Nephron (organoid): ENCODE measurements around the gene TNFRSF17.

Experiments used
- H3K27ac Mint-ChIP-seq, 3 experiments: 2 replicates each; pipeline ENCODE4 v1.8.0; 2020; ENCODE audit warnings: mixed read lengths in 3 of 3, mild to moderate bottlenecking in 2 of 3, moderate library complexity in 1 of 3
- H3K27me3 Mint-ChIP-seq: 2 replicates; pipeline ENCODE4 v1.8.0; 2021; ENCODE audit warnings: low read depth, mild to moderate bottlenecking, moderate library complexity, mixed read lengths
- H3K36me3 Mint-ChIP-seq: 2 replicates; pipeline ENCODE4 v1.8.0; 2020; ENCODE audit warnings: low read depth, mixed read lengths
- H3K4me1 Mint-ChIP-seq: 2 replicates; pipeline ENCODE4 v1.8.0; 2020; ENCODE audit warnings: mixed read lengths
- H3K4me3 Mint-ChIP-seq, 3 experiments: 2 replicates each; pipeline ENCODE4 v1.8.0; 2020; ENCODE audit warnings: mild to moderate bottlenecking in 3 of 3, mixed read lengths in 3 of 3, moderate library complexity in 2 of 3
- H3K9me3 Mint-ChIP-seq: 2 replicates; pipeline ENCODE4 v1.8.0; 2020; ENCODE audit warnings: mixed read lengths
- CTCF ChIP-seq, 3 experiments: fragments of 200-600 bp; sonication (generic); IDR thresholded peaks; one replicate each; pipeline ENCODE4 v1.5.0; 2021; ENCODE audit warnings: antibody characterized with exemption in 3 of 3; ENCODE audit not compliant: unreplicated experiment in 3 of 3

Gene TNFRSF17

GRCh38 chr16:11996433-11997330 is 31.7 kb downstream of the TNFRSF17 start:
- no peak for TF ChIP-seq CTCF (IDR thresholded peaks at IDR 0.05; ENCODE audit: unreplicated experiment in 3 of 3)
- peaks cover 4% of the 10 kb centered on the region for H3K36me3 Mint-ChIP-seq
- no peaks in the 10 kb centered on the region for H3K27me3 Mint-ChIP-seq
- no peaks in the 10 kb centered on the region for H3K9me3 Mint-ChIP-seq
- H3K4me3 Mint-ChIP-seq: no peak overlapping the region
- peak overlapping the region; percentile 1 to 35 (median 13) for H3K27ac Mint-ChIP-seq
- no peaks in the 10 kb centered on the region for H3K4me1 Mint-ChIP-seq

- no peak overlapping the region for H3K4me3 Mint-ChIP-seq
These were observed 35.0 kb downstream of the TNFRSF17 start for GRCh38 chr16:12000032-12000431.

GRCh38 chr16:12002447-12003006 is 37.5 kb downstream of the TNFRSF17 start:
- Mint-ChIP-seq H3K27ac (peak overlapping the region in 1 of 3 experiments; percentile 68), H3K4me1 (peaks cover 4% of the 10 kb centered on the region), H3K9me3 (no peaks in the 10 kb centered on the region), H3K27me3 (no peaks in the 10 kb centered on the region), H3K36me3 (peaks cover 13% of the 10 kb centered on the region), H3K4me3 (no peak overlapping the region)
- no peak for TF ChIP-seq CTCF (IDR thresholded peaks at IDR 0.05; ENCODE audit: unreplicated experiment in 3 of 3)

More at GRCh38 chr16:12000032-12000431, 35.0 kb downstream of the TNFRSF17 start:
- Mint-ChIP-seq H3K27ac (peak overlapping the region in 2 of 3 experiments; percentile 18 to 69), H3K27me3 (no peaks in the 10 kb centered on the region), H3K36me3 (peaks cover 12% of the 10 kb centered on the region), H3K9me3 (no peaks in the 10 kb centered on the region), H3K4me1 (peaks cover 4% of the 10 kb centered on the region)
- no peak for TF ChIP-seq CTCF (IDR thresholded peaks at IDR 0.05; ENCODE audit: unreplicated experiment in 3 of 3)

- no peak for TF ChIP-seq CTCF (IDR thresholded peaks at IDR 0.05; ENCODE audit: unreplicated experiment in 3 of 3)
- no peak overlapping the region for H3K4me3 Mint-ChIP-seq
- peaks cover 4% of the 10 kb centered on the region for H3K4me1 Mint-ChIP-seq
- peaks cover 10% of the 10 kb centered on the region for H3K36me3 Mint-ChIP-seq
- H3K27ac Mint-ChIP-seq: no peak overlapping the region
- no peaks in the 10 kb centered on the region for H3K27me3 Mint-ChIP-seq
- H3K9me3 Mint-ChIP-seq: no peaks in the 10 kb centered on the region
These were observed 41.6 kb downstream of the TNFRSF17 start for GRCh38 chr16:12006637-12007036.

GRCh38 chr16:12009462-12009861 is 44.5 kb downstream of the TNFRSF17 start:
- peak overlapping the region in 1 of 3 experiments; percentile 8 for H3K27ac Mint-ChIP-seq
- no peak for TF ChIP-seq CTCF (IDR thresholded peaks at IDR 0.05; ENCODE audit: unreplicated experiment in 3 of 3)
- H3K9me3 Mint-ChIP-seq: no peaks in the 10 kb centered on the region
- H3K36me3 Mint-ChIP-seq: peaks cover 11% of the 10 kb centered on the region
- H3K4me3 Mint-ChIP-seq: no peak overlapping the region
- H3K27me3 Mint-ChIP-seq: no peaks in the 10 kb centered on the region
- no peaks in the 10 kb centered on the region for H3K4me1 Mint-ChIP-seq
